H1 (cell line): ENCODE data around the gene PBX1. TPM values are rescaled to one million over a fixed set of nuclear protein-coding genes. Genes with fewer than 3 reads are reported as not detected.

Experiments
- CTCF ChIA-PET: fragments of 300-600 bp; sonication (Branson Sonifier 250); formaldehyde crosslinking; loops from one replicate; lab custom pipeline; 2021; ENCODE audit not compliant: partially characterized antibody; lab: Charles Lee
- POLR2A ChIA-PET: fragments of 300-600 bp; sonication (Branson Sonifier 250); formaldehyde crosslinking; loops from one replicate; lab custom pipeline; 2021; ENCODE audit warnings: inconsistent platforms; ENCODE audit not compliant: partially characterized antibody; lab: Charles Lee
- DNase-seq, 2 experiments: peaks; one replicate each; pipeline versions ENCODE4 v3.0.0 to v3.0.0-alpha.2; 2010 to 2022; ENCODE audit warnings: low spot score in 2 of 2, low read depth in 1 of 2, mixed read lengths in 1 of 2
- FAIRE-seq: peaks from 2 replicates; lab custom pipeline; 2011; peaks lifted over from hg19 to GRCh38; lab: Jason Lieb, UNC
- H2AFZ ChIP-seq: 2 replicates; pipeline ENCODE4 v1.8.1; 2012; ENCODE audit warnings: low read length, inconsistent platforms
- H2AK5ac ChIP-seq: 2 replicates; pipeline ENCODE4 v1.6.1; 2013; ENCODE audit warnings: low read depth, low read length
- H2BK120ac ChIP-seq: replicated peaks from 2 replicates; pipeline ENCODE3; 2013; ENCODE audit warnings: low read depth, low read length, inconsistent platforms
- H2BK12ac ChIP-seq: 2 replicates; pipeline ENCODE4 v1.6.1; 2013; ENCODE audit warnings: low read depth, low read length
- H2BK15ac ChIP-seq: 2 replicates; pipeline ENCODE4 v1.6.1; 2013; ENCODE audit warnings: low read length
- H2BK20ac ChIP-seq: 2 replicates; pipeline ENCODE4 v1.6.1; 2013; ENCODE audit warnings: low read length
- H2BK5ac ChIP-seq: 2 replicates; pipeline ENCODE4 v1.6.1; 2013; ENCODE audit warnings: low read depth, low read length
- H3K14ac ChIP-seq: 2 replicates; pipeline ENCODE4 v1.6.1; 2013; ENCODE audit warnings: inconsistent platforms; ENCODE audit not compliant: insufficient read length
- H3K18ac ChIP-seq: 2 replicates; pipeline ENCODE4 v1.6.1; 2013; ENCODE audit warnings: low read length; ENCODE audit errors: extremely low read depth
- H3K23ac ChIP-seq: 2 replicates; pipeline ENCODE4 v1.6.1; 2013; ENCODE audit warnings: inconsistent platforms; ENCODE audit not compliant: insufficient read length
- H3K23me2 ChIP-seq: 2 replicates; pipeline ENCODE4 v1.6.1; 2013; ENCODE audit warnings: low read depth, low read length
- H3K27ac ChIP-seq: 2 replicates; pipeline ENCODE4 v1.6.1; 2011; ENCODE audit warnings: low read depth, low read length, inconsistent platforms
- H3K27me3 ChIP-seq, 4 experiments: replicated peaks in 1 of 4; 1 replicate in 1 of 4; 2 replicates in 3 of 4; pipeline versions ENCODE4 v1.6.1 to v1.8.1; 2011 to 2013; ENCODE audit warnings: low read length in 3 of 4, mild to moderate bottlenecking in 3 of 4, inconsistent platforms in 2 of 4, mixed read lengths in 2 of 4, moderate library complexity in 1 of 4; ENCODE audit not compliant: control insufficient read depth in 3 of 4, insufficient read depth in 3 of 4; ENCODE audit errors: extremely low read depth in 1 of 4
- H3K36me3 ChIP-seq, 4 experiments: 2 replicates each; pipeline versions ENCODE4 v1.6.1 to v1.8.1; 2011 to 2013; ENCODE audit warnings: mild to moderate bottlenecking in 4 of 4, low read length in 3 of 4, moderate library complexity in 2 of 4, control low read depth in 1 of 4, inconsistent platforms in 1 of 4; ENCODE audit not compliant: insufficient read depth in 4 of 4, control insufficient read depth in 2 of 4
- H3K4ac ChIP-seq: replicated peaks from 2 replicates; pipeline ENCODE3; 2013; ENCODE audit warnings: low read length, low read depth, mixed read lengths, inconsistent platforms; ENCODE audit not compliant: insufficient read length
- H3K4me1 ChIP-seq, 4 experiments: replicated peaks in 1 of 4; 1 replicate in 1 of 4; 2 replicates in 3 of 4; pipeline versions ENCODE4 v1.6.1 to v1.8.1; 2011 to 2013; ENCODE audit warnings: low read length in 3 of 4, inconsistent platforms in 2 of 4, mixed read lengths in 1 of 4; ENCODE audit not compliant: insufficient read depth in 4 of 4, control insufficient read depth in 3 of 4
- H3K4me2 ChIP-seq, 2 experiments: 2 replicates each; pipeline versions ENCODE4 v1.6.1 to v1.8.1; 2011 to 2013; ENCODE audit warnings: low read depth in 2 of 2, low read length in 2 of 2, control low read depth in 1 of 2, inconsistent platforms in 1 of 2, mild to moderate bottlenecking in 1 of 2; ENCODE audit not compliant: insufficient read depth in 1 of 2
- H3K4me3 ChIP-seq, 4 experiments: fragments of 200-600, 300-600 bp in 1 of 4; sonication (generic), shearing (Covaris generic), sonication (Bioruptor Twin) in 1 of 4; 2 replicates each; pipeline versions ENCODE4 v1.5.1 to v1.8.1; 2011 to 2016; ENCODE audit warnings: low read length in 4 of 4, low read depth in 3 of 4, control low read depth in 2 of 4, inconsistent platforms in 2 of 4, mild to moderate bottlenecking in 2 of 4, mixed read lengths in 1 of 4, moderate library complexity in 1 of 4; ENCODE audit not compliant: insufficient read depth in 2 of 4; ENCODE audit errors: extremely low read depth in 1 of 4
- H3K56ac ChIP-seq: replicated peaks from 2 replicates; pipeline ENCODE3; 2013; ENCODE audit warnings: low read depth, mild to moderate bottlenecking, mixed read lengths, low read length, inconsistent platforms; ENCODE audit not compliant: insufficient read length
- H3K79me1 ChIP-seq: 2 replicates; pipeline ENCODE4 v1.6.1; 2013; ENCODE audit warnings: low read depth, low read length, control low read depth
- H3K79me2 ChIP-seq, 2 experiments: 2 replicates each; pipeline versions ENCODE4 v1.6.1 to v1.8.1; 2012 to 2013; ENCODE audit warnings: low read length in 2 of 2, mild to moderate bottlenecking in 2 of 2, inconsistent platforms in 1 of 2; ENCODE audit not compliant: insufficient read depth in 2 of 2, control insufficient read depth in 1 of 2
- H3K9ac ChIP-seq, 4 experiments: replicated peaks in 1 of 4; 1 replicate in 1 of 4; 2 replicates in 3 of 4; pipeline versions ENCODE4 v1.6.1 to v1.8.1; 2011 to 2013; ENCODE audit warnings: low read depth in 3 of 4, low read length in 3 of 4, control low read depth in 2 of 4, mild to moderate bottlenecking in 2 of 4, moderate library complexity in 2 of 4, inconsistent platforms in 1 of 4; ENCODE audit errors: extremely low read depth in 1 of 4
- H3K9me3 ChIP-seq, 2 experiments: 2 replicates each; pipeline versions ENCODE4 v1.6.1 to v1.8.1; 2012 to 2013; ENCODE audit warnings: mild to moderate bottlenecking in 2 of 2, moderate library complexity in 2 of 2, control low read depth in 1 of 2, inconsistent platforms in 1 of 2, low read depth in 1 of 2, low read length in 1 of 2, mixed read lengths in 1 of 2; ENCODE audit not compliant: insufficient read depth in 2 of 2
- H4K20me1 ChIP-seq, 2 experiments: replicated peaks in 1 of 2; 2 replicates each; pipeline versions ENCODE3 to v1.8.1; 2011 to 2013; ENCODE audit warnings: inconsistent platforms in 2 of 2, low read length in 2 of 2, mild to moderate bottlenecking in 1 of 2; ENCODE audit not compliant: insufficient read depth in 2 of 2, control insufficient read depth in 1 of 2
- H4K5ac ChIP-seq: 2 replicates; pipeline ENCODE4 v1.6.1; 2013; ENCODE audit warnings: low read length, low read depth, mixed read lengths, inconsistent platforms; ENCODE audit not compliant: insufficient read length
- H4K8ac ChIP-seq: 2 replicates; pipeline ENCODE4 v1.8.0; 2013; ENCODE audit warnings: mild to moderate bottlenecking, moderate library complexity, low read length, inconsistent platforms; ENCODE audit not compliant: insufficient read depth; ENCODE audit errors: extremely low read depth
- H4K91ac ChIP-seq: replicated peaks from 2 replicates; pipeline ENCODE3; 2013; ENCODE audit warnings: low read length, mixed read lengths, inconsistent platforms; ENCODE audit not compliant: insufficient read length
- ATF2 ChIP-seq: IDR thresholded peaks from 2 replicates; pipeline ENCODE4 v1.6.1; 2012; ENCODE audit warnings: low read length, inconsistent platforms
- CEBPB ChIP-seq: IDR thresholded peaks from 2 replicates; pipeline ENCODE4 v1.6.1; 2012; ENCODE audit warnings: low read depth, low read length
- EZH2 ChIP-seq: fragments of 200-600 bp; sonication (generic); IDR thresholded peaks from 2 replicates; pipeline ENCODE4 v1.7.1; 2012; ENCODE audit warnings: low read depth, mild to moderate bottlenecking, moderate library complexity, low read length, inconsistent platforms; ENCODE audit not compliant: severe bottlenecking
- HDAC2 ChIP-seq, 2 experiments: fragments of 300-600 bp in 1 of 2; sonication (generic) in 1 of 2; IDR thresholded peaks; 2 replicates each; pipeline ENCODE4 v1.6.1; 2011 to 2012; ENCODE audit warnings: low read depth in 2 of 2, low read length in 2 of 2, mild to moderate bottlenecking in 2 of 2, moderate library complexity in 2 of 2, borderline replicate concordance in 1 of 2, inconsistent platforms in 1 of 2
- MAFK ChIP-seq: IDR thresholded peaks from 2 replicates; pipeline ENCODE4 v1.6.1; 2012; ENCODE audit warnings: low read depth, mild to moderate bottlenecking, improper control_type of control experiment, low read length
- POU5F1 ChIP-seq: IDR thresholded peaks from 2 replicates; pipeline ENCODE4 v1.6.1; 2011; ENCODE audit warnings: low read depth, mild to moderate bottlenecking, low read length, moderate library complexity
- RAD21 ChIP-seq, 2 experiments: IDR thresholded peaks in 1 of 2; conservative IDR thresholded peaks in 1 of 2; 2 replicates each; pipeline ENCODE4 v1.6.1; 2011; ENCODE audit warnings: low read depth in 2 of 2, low read length in 2 of 2, improper control_type of control experiment in 1 of 2, inconsistent platforms in 1 of 2, mild to moderate bottlenecking in 1 of 2, moderate library complexity in 1 of 2
- RNF2 ChIP-seq: fragments of 200-900, 300-1000 bp; sonication (generic); IDR thresholded peaks from 2 replicates; pipeline ENCODE4 v1.7.1; 2016; ENCODE audit warnings: borderline replicate concordance, low read depth, mild to moderate bottlenecking, antibody characterized with exemption, low read length; ENCODE audit not compliant: poor library complexity, severe bottlenecking; ENCODE audit errors: missing control alignments
- SP1 ChIP-seq: IDR thresholded peaks from 2 replicates; pipeline ENCODE4 v1.6.1; 2011; ENCODE audit warnings: low read depth, low read length
- TEAD4 ChIP-seq: IDR thresholded peaks from 2 replicates; pipeline ENCODE4 v1.6.1; 2012; ENCODE audit warnings: low read depth, low read length, inconsistent platforms, mixed read lengths
- ZNF274 ChIP-seq: IDR thresholded peaks from 2 replicates; pipeline ENCODE4 v1.7.0; 2012; ENCODE audit warnings: low read length, borderline replicate concordance; ENCODE audit errors: extremely low read depth
- WGBS, 2 experiments: shearing (Covaris generic) in 1 of 2; methylation state at CpG; one replicate each; pipeline versions ENCODE4 v1.1.6 to v1.1.7; 2013 to 2015; ENCODE audit warnings: low lambda C conversion rate in 2 of 2, mixed read lengths in 2 of 2, inconsistent platforms in 1 of 2, low coverage in 1 of 2, missing lambda C conversion rate in 1 of 2; ENCODE audit not compliant: insufficient replicate concordance in 2 of 2, insufficient coverage in 1 of 2, insufficient read length in 1 of 2; ENCODE audit errors: extremely low coverage in 1 of 2, missing lambda C conversion rate in 1 of 2; 5-methylcytosine and 5-hydroxymethylcytosine counted together
- polyA plus RNA-seq, 7 experiments: library from polyadenylated mRNA; depleted of rRNA in 3 of 7; stranded (reverse) in 5 of 7; unstranded in 2 of 7; fragments of >200 nt in 5 of 7; fragments of 200-250 nt in 2 of 7; gene quantifications; 1 replicate in 5 of 7; 2 replicates in 1 of 7; 4 replicates in 1 of 7; pipeline versions ENCODE4 v1.2.1 to v1.2.3, GENCODE V29; 2011 to 2013; ENCODE audit warnings: missing spikeins in 2 of 7, mixed read lengths in 2 of 7
- total RNA-seq: library from RNA; stranded (reverse); fragmentation: NEBNext Ultra II Directional; extraction: Animal tissue kit (Norgen Biotek cat#: 25700); gene quantifications from 2 replicates; pipeline ENCODE4 v1.2.1, GENCODE V29; 2021

The PBX1 gene
- total and polyA plus RNA-seq, 2 of the 8 experiments (the other 6 are each of a cell fraction or from before 2014, with no cell fraction given) = 87.4 to 124 TPM

GRCh38 chr1:164700683-164701082 lies 141.7 kb downstream of the PBX1 start:
- H2BK5ac ChIP-seq = no peak overlapping the region
- no peak overlapping the region for H3K14ac ChIP-seq
- no peak overlapping the region for H4K8ac ChIP-seq
- H3K4me1 ChIP-seq = peaks cover 0 to 11% (median 9%) of the 10 kb centered on the region in 4 experiments; a peak in 5 of 7 replicates
- no peaks in the 10 kb centered on the region for H3K36me3 ChIP-seq
- peaks cover 9% of the 10 kb centered on the region for H3K79me1 ChIP-seq
- H3K9ac ChIP-seq = no peak overlapping the region
- H3K79me2 ChIP-seq = peaks cover 6 to 98% of the 10 kb centered on the region in 2 experiments; a peak in 3 of 4 replicates
- WGBS, 2 experiments = 94% methylated on average over 2 of the region's 2 CpGs; no CpG with 5 or more reads in 1 of the 2 experiments
- CTCF ChIA-PET = interaction anchor here (0.6 to 9.5 kb wide), 6 partner anchors 22 to 1627 kb away, joined by 3 to 64 read pairs (median 4); no protein-coding TSS in a partner anchor
- H3K9me3 ChIP-seq = no peaks in the 10 kb centered on the region
- FAIRE-seq = no peak
- H3K18ac ChIP-seq = no peak overlapping the region
- H3K4me2 ChIP-seq = no peak overlapping the region
- H3K23me2 ChIP-seq = no peaks in the 10 kb centered on the region
- no peak overlapping the region for H3K23ac ChIP-seq
- no peak for DNase-seq
- no peaks in the 10 kb centered on the region for H3K27me3 ChIP-seq
- no peak overlapping the region for H2AFZ ChIP-seq
- H3K56ac ChIP-seq = no peak overlapping the region
- no peak overlapping the region for H4K91ac ChIP-seq
- no peak overlapping the region for H4K5ac ChIP-seq
- no peak overlapping the region for H2BK12ac ChIP-seq
- POLR2A ChIA-PET = no interaction called here
- no peak overlapping the region for H3K4ac ChIP-seq
- no peak overlapping the region for H2BK120ac ChIP-seq
- H4K20me1 ChIP-seq = peaks cover 7 to 9% of the 10 kb centered on the region in 2 experiments
- no peak overlapping the region for H3K4me3 ChIP-seq
- 0 out of 2 replicates have a peak overlapping the region, but pooled peaks have one; percentile 70 for H2AK5ac ChIP-seq
- no peak overlapping the region for H3K27ac ChIP-seq
- H2BK15ac ChIP-seq = no peak overlapping the region
- no peak overlapping the region for H2BK20ac ChIP-seq
- TF ChIP-seq CEBPB (no peak), EZH2 (no peak), RNF2 (no peak), TEAD4 (no peak), RAD21 (IDR thresholded peaks at IDR 0.05 in 1 of 2, conservative IDR thresholded peaks at IDR 0.05 in 1 of 2; ENCODE audit: low read depth in 2 of 2, low read length in 2 of 2) (no peak), POU5F1 (no peak), MAFK (no peak), ZNF274 (no peak), ATF2 (no peak), HDAC2 (IDR thresholded peaks at IDR 0.05; ENCODE audit: borderline replicate concordance in 1 of 2, low read depth in 2 of 2, low read length in 2 of 2) (no peak), SP1 (no peak)
